Endothelial cell of umbilical vein (primary cell): Measurements from ENCODE around the gene SPATA31D4. TPM values are rescaled to one million over a fixed set of nuclear protein-coding genes. Genes with fewer than 3 reads are reported as not detected.

Experiments used
- BruUV-seq: library from RNA; stranded (reverse); fragments of 400-500 nt; replicated peaks from 2 replicates; lab custom pipeline; 2021; lab: Mats Ljungman, UMichigan
- CTCF ChIA-PET: fragments of 300-600, 350-600 bp; sonication (Branson Sonifier 250); formaldehyde crosslinking; loops from one replicate; lab custom pipeline; 2021; ENCODE audit warnings: antibody characterized with exemption, inconsistent platforms; lab: Charles Lee
- POLR2A ChIA-PET: fragments of 300-600, 350-600 bp; sonication (Branson Sonifier 250); formaldehyde crosslinking; loops from one replicate; lab custom pipeline; 2021; ENCODE audit warnings: antibody characterized with exemption, inconsistent platforms; lab: Charles Lee
- DNase-seq: peaks from one replicate; pipeline ENCODE4 v3.0.0-alpha.2; 2011; ENCODE audit warnings: low read depth, low spot score
- FAIRE-seq: peaks from 2 replicates; lab custom pipeline; 2011; peaks lifted over from hg19 to GRCh38; lab: Jason Lieb, UNC
- H2AFZ ChIP-seq: 2 replicates; pipeline ENCODE4 v1.6.0; 2012; ENCODE audit warnings: low read depth, low read length, control low read depth, inconsistent platforms
- H3K27ac ChIP-seq: 2 replicates; pipeline ENCODE4 v1.5.1; 2011; ENCODE audit warnings: low read depth, mild to moderate bottlenecking, control low read depth, low read length, moderate library complexity; ENCODE audit not compliant: insufficient read depth
- H3K27me3 ChIP-seq, 2 experiments: 2 replicates each; pipeline versions ENCODE4 v1.6.0 to v1.6.1; 2011; ENCODE audit warnings: low read length in 2 of 2, mixed read lengths in 1 of 2; ENCODE audit not compliant: control insufficient read depth in 2 of 2, insufficient read depth in 2 of 2
- H3K36me3 ChIP-seq, 2 experiments: 2 replicates in 1 of 2; 3 replicates in 1 of 2; pipeline ENCODE4 v1.5.1; 2011; ENCODE audit warnings: low read length in 2 of 2, mild to moderate bottlenecking in 1 of 2, moderate library complexity in 1 of 2; ENCODE audit not compliant: control insufficient read depth in 2 of 2, insufficient read depth in 2 of 2; ENCODE audit errors: extremely low read depth in 1 of 2
- H3K4me1 ChIP-seq: 3 replicates; pipeline ENCODE4 v1.5.1; 2011; ENCODE audit warnings: mild to moderate bottlenecking, low read length; ENCODE audit not compliant: control insufficient read depth, insufficient read depth; ENCODE audit errors: extremely low read depth
- H3K4me2 ChIP-seq: 2 replicates; pipeline ENCODE4 v1.6.1; 2011; ENCODE audit warnings: low read length, control low read depth, mixed read lengths; ENCODE audit not compliant: insufficient read depth
- H3K4me3 ChIP-seq, 3 experiments: fragments of 200-600 bp in 1 of 3; sonication (generic), shearing (Covaris generic) in 1 of 3; replicated peaks in 1 of 3; 2 replicates each; pipeline ENCODE4 v1.5.1; 2011 to 2016; ENCODE audit warnings: control low read depth in 3 of 3, low read length in 3 of 3, mild to moderate bottlenecking in 2 of 3, inconsistent platforms in 1 of 3, low read depth in 1 of 3, moderate library complexity in 1 of 3; ENCODE audit not compliant: insufficient read depth in 1 of 3
- H3K79me2 ChIP-seq: 2 replicates; pipeline ENCODE4 v1.6.0; 2012; ENCODE audit warnings: low read length, inconsistent platforms; ENCODE audit not compliant: control insufficient read depth, insufficient read depth
- H3K9ac ChIP-seq: replicated peaks from 2 replicates; pipeline ENCODE3; 2011; ENCODE audit warnings: low read length, control low read depth; ENCODE audit not compliant: insufficient read depth; ENCODE audit errors: extremely low read depth
- H3K9me1 ChIP-seq: replicated peaks from 3 replicates; pipeline ENCODE4 v1.6.0; 2011; ENCODE audit warnings: mild to moderate bottlenecking, low read length; ENCODE audit not compliant: control insufficient read depth, insufficient read depth; ENCODE audit errors: extremely low read depth
- H3K9me3 ChIP-seq: replicated peaks from 2 replicates; pipeline ENCODE4 v1.5.1; 2012; ENCODE audit warnings: low read length, inconsistent platforms; ENCODE audit not compliant: control insufficient read depth, insufficient read depth
- H4K20me1 ChIP-seq: replicated peaks from 2 replicates; pipeline ENCODE3; 2011; ENCODE audit warnings: mild to moderate bottlenecking, low read length; ENCODE audit not compliant: control insufficient read depth, insufficient read depth; ENCODE audit errors: extremely low read depth
- JUN ChIP-seq: IDR thresholded peaks from 2 replicates; pipeline ENCODE4 v1.6.1; 2011; ENCODE audit warnings: borderline replicate concordance, low read depth; ENCODE audit not compliant: insufficient read length, insufficient read depth
- POLR2A ChIP-seq: IDR thresholded peaks from 2 replicates; pipeline ENCODE4 v1.6.1; 2012; ENCODE audit warnings: low read depth, mild to moderate bottlenecking, control low read depth, low read length
- POLR2AphosphoS5 ChIP-seq: IDR thresholded peaks from 2 replicates; pipeline ENCODE4 v1.6.1; 2012; ENCODE audit warnings: low read depth, mild to moderate bottlenecking, control low read depth, low read length, moderate library complexity; ENCODE audit not compliant: insufficient read depth
- dilution Hi-C: fragments of 300-500 bp; cut with MboI; formaldehyde crosslinking; loops from one replicate; pipeline ENCODE4 v1.15.0; 2019; ENCODE audit warnings: low sequenced_read_pairs; ENCODE audit not compliant: extremely low pct_ligation_motif_present
- intact Hi-C: fragments of 100-400 bp; cut with micrococcal nuclease; formaldehyde crosslinking; loops from one replicate; pipeline ENCODE4 v1.10.0; 2022
- polyA plus RNA-seq, 4 experiments: library from polyadenylated mRNA; depleted of rRNA in 3 of 4; stranded (reverse) in 3 of 4; unstranded in 1 of 4; fragments of >200 nt; gene quantifications; 2 replicates each; pipeline versions ENCODE4 v1.2.1 to v1.2.3, GENCODE V29; 2011 to 2012; ENCODE audit warnings: missing spikeins in 1 of 4
- total RNA-seq: library from RNA; stranded (reverse); gene quantifications from 2 replicates; pipeline ENCODE4 v1.2.3, GENCODE V29; 2021

Gene SPATA31D4
- total and polyA plus RNA-seq, 2 donors (not counting 3 experiments of a cell fraction or from before 2014, with no cell fraction given) = not detected

DNA sequence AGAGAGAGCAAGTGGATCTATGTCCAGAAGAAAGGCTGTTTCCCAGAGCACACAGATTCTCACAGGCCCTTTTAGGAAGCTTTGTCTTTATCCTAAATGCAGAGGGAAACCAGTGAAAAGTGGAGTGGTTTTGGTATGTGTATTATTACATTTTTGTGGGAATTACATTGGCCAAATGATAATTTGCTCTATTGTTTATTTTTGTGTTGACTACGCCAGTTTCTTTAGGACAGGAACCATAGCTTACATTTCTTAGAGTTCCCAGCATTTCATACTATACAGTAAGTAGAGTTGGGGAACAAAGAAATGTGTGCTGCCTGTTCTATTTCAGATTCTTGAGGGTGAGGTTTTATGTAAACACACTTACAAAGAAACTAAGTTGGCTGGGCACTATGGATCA, 29.4 kb upstream of the SPATA31D4 start:
- no peak for FAIRE-seq
- no peaks in the 10 kb centered on the region for H4K20me1 ChIP-seq
- no peak overlapping the region for H2AFZ ChIP-seq

GRCh38 chr9:81902196-81902595, 26.0 kb upstream of the SPATA31D4 start:
- Histone ChIP-seq H3K27me3 (peaks cover 0 to 2% of the 10 kb centered on the region in 2 experiments), H3K4me2 (no peak overlapping the region), H3K27ac (no peak overlapping the region), H3K36me3 (no peaks in the 10 kb centered on the region), H2AFZ (no peak overlapping the region), H3K4me3 (no peak overlapping the region), H3K9me3 (no peaks in the 10 kb centered on the region), H4K20me1 (no peaks in the 10 kb centered on the region), H3K79me2 (no peaks in the 10 kb centered on the region), H3K9me1 (no peaks in the 10 kb centered on the region), H3K9ac (no peak overlapping the region), H3K4me1 (no peaks in the 10 kb centered on the region)
- FAIRE-seq (no peak), DNase-seq (no peak)
- dilution Hi-C loops = no loop called here
- BruUV-seq = no TSS peak
- TF ChIP-seq POLR2A = no peak
- intact Hi-C loops = no loop called here
- CTCF ChIA-PET = no interaction called here
- POLR2A ChIA-PET = no interaction called here

More for the DNA sequence above, 29.4 kb upstream of the SPATA31D4 start:
- POLR2A ChIA-PET = no interaction called here
- CTCF ChIA-PET = interaction anchor here (1.5 kb wide), 1 partner anchor 44 kb away, joined by 5 read pairs; no protein-coding TSS in a partner anchor
- H3K27me3 ChIP-seq = peaks cover 0 to 2% of the 10 kb centered on the region in 2 experiments
- dilution Hi-C loops (no loop called here), intact Hi-C loops (no loop called here)
- no peak overlapping the region for H3K9ac ChIP-seq
- H3K4me2 ChIP-seq = no peak overlapping the region
- H3K27ac ChIP-seq = no peak overlapping the region
- no peaks in the 10 kb centered on the region for H3K79me2 ChIP-seq
- no peaks in the 10 kb centered on the region for H3K4me1 ChIP-seq
- no peak for DNase-seq
- H3K9me3 ChIP-seq = no peaks in the 10 kb centered on the region
- no peaks in the 10 kb centered on the region for H3K9me1 ChIP-seq
- H3K36me3 ChIP-seq = no peaks in the 10 kb centered on the region
- no TSS peak for BruUV-seq
- no peak overlapping the region for H3K4me3 ChIP-seq
- TF ChIP-seq POLR2AphosphoS5 (no peak), JUN (no peak)
